Osteoblast (primary cell): ENCODE measurements around the gene TMEM108. TPM values are rescaled to one million over a fixed set of nuclear protein-coding genes. Genes with fewer than 3 reads are reported as not detected.
A peak's percentile ranks its signal among the peaks of the same experiment; 100 is the strongest.

Experiments
- DNase-seq: peaks from one replicate; pipeline ENCODE4 v3.0.0; 2011; ENCODE audit warnings: low spot score, mixed read lengths; ENCODE audit not compliant: insufficient read length; ENCODE audit errors: missing footprints
- H2AFZ ChIP-seq: 2 replicates; pipeline ENCODE4 v1.6.0; 2011; ENCODE audit warnings: mild to moderate bottlenecking, low read length
- H3K27ac ChIP-seq: 2 replicates; pipeline ENCODE4 v1.5.1; 2011; ENCODE audit warnings: mild to moderate bottlenecking, low read depth, low read length, moderate library complexity
- H3K27me3 ChIP-seq: 2 replicates; pipeline ENCODE4 v1.6.0; 2012; ENCODE audit warnings: mild to moderate bottlenecking, control low read depth, inconsistent platforms, low read length, moderate library complexity; ENCODE audit not compliant: insufficient read depth
- H3K36me3 ChIP-seq: 2 replicates; pipeline ENCODE4 v1.5.1; 2011; ENCODE audit warnings: mild to moderate bottlenecking, low read length, control low read depth, moderate library complexity; ENCODE audit not compliant: insufficient read depth
- H3K4me1 ChIP-seq: 2 replicates; pipeline ENCODE4 v1.5.1; 2011; ENCODE audit warnings: mild to moderate bottlenecking, low read length, control low read depth, moderate library complexity; ENCODE audit not compliant: insufficient read depth
- H3K4me2 ChIP-seq: 2 replicates; pipeline ENCODE4 v1.6.0; 2011; ENCODE audit warnings: mild to moderate bottlenecking, low read length; ENCODE audit not compliant: insufficient read depth
- H3K4me3 ChIP-seq: fragments of 200-600 bp; sonication (generic); 3 replicates; pipeline ENCODE4 v1.5.1; 2012; ENCODE audit warnings: mild to moderate bottlenecking, low read length, inconsistent platforms; ENCODE audit not compliant: insufficient read depth
- H3K79me2 ChIP-seq: 2 replicates; pipeline ENCODE4 v1.6.0; 2012; ENCODE audit warnings: mild to moderate bottlenecking, low read length, control low read depth, inconsistent platforms; ENCODE audit not compliant: insufficient read depth
- H3K9me3 ChIP-seq: 2 replicates; pipeline ENCODE4 v1.5.1; 2011; ENCODE audit warnings: low read depth, low read length, control low read depth
- H4K20me1 ChIP-seq: 2 replicates; pipeline ENCODE4 v1.6.0; 2012; ENCODE audit warnings: mild to moderate bottlenecking, low read length, control low read depth; ENCODE audit not compliant: insufficient read depth
- total RNA-seq: library from RNA; depleted of rRNA; stranded (reverse); fragments of >200 nt; gene quantifications from 2 replicates; pipeline ENCODE4 v1.2.3, GENCODE V29; 2012
- TF ChIP-seq, protein P1 (sequence below): IDR thresholded peaks from 2 replicates; pipeline ENCODE4 v1.5.1; 2011; ENCODE audit warnings: mild to moderate bottlenecking, low read depth, low read length, moderate library complexity; ENCODE audit errors: extremely low read depth

TMEM108 gene
- total RNA-seq, 1 donor: 0.36 TPM

DNA sequence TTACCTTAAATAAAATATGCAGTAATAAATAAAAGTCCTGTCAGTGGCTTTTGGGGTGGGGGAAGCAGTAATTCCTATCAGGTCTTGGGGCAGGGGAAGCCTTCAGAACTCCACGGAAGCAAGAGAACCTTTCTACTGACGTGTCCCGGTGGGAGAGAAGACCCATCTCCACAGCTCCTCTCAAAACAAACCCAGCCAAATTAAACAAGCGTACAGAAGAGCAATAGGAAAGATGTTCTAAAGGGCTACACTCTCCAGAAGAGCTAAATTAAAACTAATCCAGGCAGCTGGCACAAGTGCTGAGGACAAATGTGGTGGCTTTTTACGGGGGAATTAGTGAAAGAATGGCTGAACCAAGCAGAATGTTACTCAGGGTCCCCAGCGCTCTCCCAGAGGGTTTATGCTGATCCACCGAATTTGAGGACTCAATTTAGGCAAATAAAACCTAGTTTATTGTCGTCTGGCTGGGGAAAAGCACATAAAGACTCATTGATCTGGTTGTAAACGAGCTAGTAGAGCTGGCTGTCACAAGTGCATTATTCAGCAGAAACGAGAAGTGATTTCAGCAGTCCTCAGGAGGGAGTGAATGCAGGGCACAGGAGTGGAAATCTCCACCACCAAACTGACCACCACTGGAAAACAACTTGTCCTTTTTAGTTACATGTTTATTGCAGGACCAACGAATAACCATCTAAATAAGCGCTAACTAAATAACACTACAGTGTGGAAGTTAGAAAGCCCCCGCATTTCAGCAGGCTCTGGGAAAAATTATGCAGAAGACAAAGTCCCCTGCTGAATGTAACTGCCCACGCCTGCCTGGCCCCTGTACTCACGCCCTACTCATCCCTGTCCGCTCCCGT, 375.2 kb downstream of the TMEM108 start:
- Histone ChIP-seq H3K4me1 (peaks cover 27% of the 10 kb centered on the region), H2AFZ (peak overlapping the region; percentile 94), H3K4me2 (peak overlapping the region; percentile 76), H3K9me3 (no peaks in the 10 kb centered on the region), H3K4me3 (peak overlapping the region; percentile 65), H3K79me2 (no peaks in the 10 kb centered on the region), H3K36me3 (no peaks in the 10 kb centered on the region), H4K20me1 (no peaks in the 10 kb centered on the region), H3K27me3 (no peaks in the 10 kb centered on the region), H3K27ac (peak overlapping the region; percentile 78)
- DNase-seq: no peak
- TF ChIP-seq, protein P1, sequence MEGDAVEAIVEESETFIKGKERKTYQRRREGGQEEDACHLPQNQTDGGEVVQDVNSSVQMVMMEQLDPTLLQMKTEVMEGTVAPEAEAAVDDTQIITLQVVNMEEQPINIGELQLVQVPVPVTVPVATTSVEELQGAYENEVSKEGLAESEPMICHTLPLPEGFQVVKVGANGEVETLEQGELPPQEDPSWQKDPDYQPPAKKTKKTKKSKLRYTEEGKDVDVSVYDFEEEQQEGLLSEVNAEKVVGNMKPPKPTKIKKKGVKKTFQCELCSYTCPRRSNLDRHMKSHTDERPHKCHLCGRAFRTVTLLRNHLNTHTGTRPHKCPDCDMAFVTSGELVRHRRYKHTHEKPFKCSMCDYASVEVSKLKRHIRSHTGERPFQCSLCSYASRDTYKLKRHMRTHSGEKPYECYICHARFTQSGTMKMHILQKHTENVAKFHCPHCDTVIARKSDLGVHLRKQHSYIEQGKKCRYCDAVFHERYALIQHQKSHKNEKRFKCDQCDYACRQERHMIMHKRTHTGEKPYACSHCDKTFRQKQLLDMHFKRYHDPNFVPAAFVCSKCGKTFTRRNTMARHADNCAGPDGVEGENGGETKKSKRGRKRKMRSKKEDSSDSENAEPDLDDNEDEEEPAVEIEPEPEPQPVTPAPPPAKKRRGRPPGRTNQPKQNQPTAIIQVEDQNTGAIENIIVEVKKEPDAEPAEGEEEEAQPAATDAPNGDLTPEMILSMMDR: no peak

DNA sequence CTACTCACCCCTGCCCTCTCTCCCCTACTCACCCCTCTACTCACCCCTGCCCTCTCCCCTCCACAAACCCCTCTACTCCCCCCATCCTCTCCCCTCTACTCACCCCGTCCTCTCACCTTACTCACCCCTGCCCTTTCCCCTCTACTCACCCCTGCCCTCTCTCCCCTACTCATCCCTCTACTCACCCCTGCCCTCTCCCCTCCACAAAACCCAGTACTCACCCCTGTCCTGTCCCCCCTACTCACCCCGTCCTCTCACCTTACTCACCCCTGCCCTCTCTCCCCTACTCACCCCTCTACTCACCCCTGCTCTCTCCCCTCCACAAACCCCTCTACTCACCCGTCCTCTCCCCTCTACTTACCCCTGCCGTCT, 375.8 kb downstream of the TMEM108 start:
- Histone ChIP-seq H2AFZ (no peak overlapping the region), H3K4me3 (no peak overlapping the region), H3K79me2 (no peaks in the 10 kb centered on the region), H3K27me3 (no peaks in the 10 kb centered on the region), H3K36me3 (no peaks in the 10 kb centered on the region), H3K27ac (no peak overlapping the region), H4K20me1 (no peaks in the 10 kb centered on the region), H3K4me2 (peak overlapping the region; percentile 76), H3K4me1 (peaks cover 21% of the 10 kb centered on the region), H3K9me3 (no peaks in the 10 kb centered on the region)
- no peak for DNase-seq
- TF ChIP-seq, protein P1: no peak

- no peaks in the 10 kb centered on the region for H4K20me1 ChIP-seq
- H3K79me2 ChIP-seq: no peaks in the 10 kb centered on the region
- TF ChIP-seq, protein P1: no peak
- DNase-seq: no peak
- no peaks in the 10 kb centered on the region for H3K9me3 ChIP-seq
- H3K4me3 ChIP-seq: no peak overlapping the region
- no peaks in the 10 kb centered on the region for H3K36me3 ChIP-seq
- H2AFZ ChIP-seq: no peak overlapping the region
- peaks cover 5% of the 10 kb centered on the region for H3K4me1 ChIP-seq
- no peaks in the 10 kb centered on the region for H3K27me3 ChIP-seq
- no peak overlapping the region for H3K4me2 ChIP-seq
- no peak overlapping the region for H3K27ac ChIP-seq
Observed at GRCh38 chr3:133418361-133418760, 380.2 kb downstream of the TMEM108 start.

GRCh38 chr3:133419151-133419909, 381.1 kb downstream of the TMEM108 start:
- Histone ChIP-seq H3K9me3 (no peaks in the 10 kb centered on the region), H4K20me1 (no peaks in the 10 kb centered on the region)

More at GRCh38 chr3:133419151-133419909, 381.1 kb downstream of the TMEM108 start:
- Histone ChIP-seq H3K4me3 (no peak overlapping the region), H3K36me3 (no peaks in the 10 kb centered on the region), H3K4me1 (peaks cover 5% of the 10 kb centered on the region), H3K79me2 (no peaks in the 10 kb centered on the region), H2AFZ (no peak overlapping the region), H3K4me2 (no peak overlapping the region), H3K27ac (no peak overlapping the region), H3K27me3 (no peaks in the 10 kb centered on the region)
- TF ChIP-seq, protein P1: no peak
- no peak for DNase-seq
